Rectal smooth muscle tissue (tissue), 1 donor: ENCODE data around the gene RABGAP1L.
"Not testable (repeated sequence)": the region's sequence is repeated elsewhere in the genome, so short reads cannot be mapped to it uniquely, and the experiment has no call there.

ENCODE experiments used
- H3K27ac ChIP-seq: one replicate; pipeline ENCODE4 v1.7.0; 2013; ENCODE audit warnings: low read depth, low read length, inconsistent platforms
- H3K27me3 ChIP-seq: one replicate; pipeline ENCODE4 v1.7.0; 2013; ENCODE audit warnings: low read length; ENCODE audit not compliant: control insufficient read depth, insufficient read depth
- H3K36me3 ChIP-seq: one replicate; pipeline ENCODE4 v1.7.0; 2013; ENCODE audit warnings: low read length; ENCODE audit not compliant: control insufficient read depth, insufficient read depth
- H3K4me1 ChIP-seq: one replicate; pipeline ENCODE4 v1.7.0; 2013; ENCODE audit warnings: low read length; ENCODE audit not compliant: control insufficient read depth, insufficient read depth
- H3K4me3 ChIP-seq: one replicate; pipeline ENCODE4 v1.7.0; 2013; ENCODE audit warnings: low read length
- H3K9ac ChIP-seq: one replicate; pipeline ENCODE4 v1.7.0; 2013; ENCODE audit warnings: low read length

Gene RABGAP1L

DNA sequence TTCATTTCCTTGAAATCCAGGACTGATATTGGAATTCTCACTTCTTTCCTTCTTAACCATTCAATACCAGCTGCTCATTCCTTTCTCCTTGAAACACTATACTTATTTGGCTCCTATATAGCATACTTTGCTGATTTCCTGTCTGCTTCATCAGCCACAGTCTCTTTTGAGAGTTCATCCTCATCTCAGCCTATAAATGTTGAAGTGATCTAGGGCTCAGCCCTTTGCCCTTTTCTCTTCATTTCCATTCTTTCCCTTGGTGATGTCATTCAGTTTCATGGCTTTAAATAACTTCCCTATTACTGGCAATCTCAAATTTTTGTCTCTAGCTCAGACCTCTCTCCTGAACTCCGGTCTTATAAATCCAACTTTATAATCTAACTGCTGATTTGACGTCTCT is 24.1 kb upstream of the RABGAP1L start:
- Histone ChIP-seq H3K27ac (no peak overlapping the region), H3K9ac (no peak overlapping the region), H3K27me3 (no peaks in the 10 kb centered on the region), H3K4me3 (no peak overlapping the region), H3K4me1 (no peaks in the 10 kb centered on the region), H3K36me3 (no peaks in the 10 kb centered on the region)

DNA sequence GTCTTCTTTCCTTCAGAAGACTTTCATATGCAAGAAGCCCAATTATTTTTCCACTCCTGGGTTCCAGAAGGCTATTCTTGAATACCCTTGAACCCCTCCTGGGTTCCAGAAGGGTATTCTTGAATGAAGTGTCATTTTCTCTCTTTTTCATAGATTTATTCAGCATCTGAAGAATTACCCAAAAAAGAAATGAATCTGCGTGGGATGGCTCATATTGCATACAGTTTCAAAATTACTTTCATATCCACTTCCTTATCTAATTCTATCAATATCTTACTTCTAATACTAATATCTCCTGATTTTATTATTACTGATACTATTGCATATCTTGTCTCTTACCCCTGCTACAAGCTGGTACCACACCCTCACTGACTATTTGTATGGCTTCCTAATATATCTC is 22.6 kb upstream of the RABGAP1L start:
- H3K36me3 ChIP-seq = no peaks in the 10 kb centered on the region

DNA sequence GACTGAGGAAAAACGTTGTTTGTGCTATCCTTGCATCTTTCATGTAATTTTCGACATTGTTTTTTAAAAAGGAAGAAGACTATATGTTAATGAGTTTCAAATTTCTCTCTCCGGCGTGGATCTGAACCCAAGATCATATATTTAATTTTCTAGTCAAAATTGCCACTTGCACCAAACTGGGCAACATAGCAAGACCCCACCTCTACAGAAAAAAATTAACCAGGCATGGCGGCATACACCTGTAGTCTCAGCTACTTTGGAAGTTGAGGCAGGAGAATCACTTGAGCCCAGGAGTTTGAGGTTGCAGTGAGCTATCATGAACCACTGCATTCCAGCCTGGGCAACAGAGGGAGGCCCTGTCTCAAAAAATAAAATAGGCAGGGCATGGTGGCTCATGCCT is 16.5 kb upstream of the RABGAP1L start:
- H3K9ac ChIP-seq = no peak overlapping the region
- H3K4me1 ChIP-seq = no peaks in the 10 kb centered on the region
- H3K36me3 ChIP-seq = no peaks in the 10 kb centered on the region
- no peak overlapping the region for H3K27ac ChIP-seq
- no peaks in the 10 kb centered on the region for H3K27me3 ChIP-seq
- no peak overlapping the region for H3K4me3 ChIP-seq

More for the DNA sequence above, 22.6 kb upstream of the RABGAP1L start:
- Histone ChIP-seq H3K4me1 (no peaks in the 10 kb centered on the region), H3K9ac (no peak overlapping the region), H3K27me3 (no peaks in the 10 kb centered on the region), H3K4me3 (no peak overlapping the region), H3K27ac (no peak overlapping the region)

DNA sequence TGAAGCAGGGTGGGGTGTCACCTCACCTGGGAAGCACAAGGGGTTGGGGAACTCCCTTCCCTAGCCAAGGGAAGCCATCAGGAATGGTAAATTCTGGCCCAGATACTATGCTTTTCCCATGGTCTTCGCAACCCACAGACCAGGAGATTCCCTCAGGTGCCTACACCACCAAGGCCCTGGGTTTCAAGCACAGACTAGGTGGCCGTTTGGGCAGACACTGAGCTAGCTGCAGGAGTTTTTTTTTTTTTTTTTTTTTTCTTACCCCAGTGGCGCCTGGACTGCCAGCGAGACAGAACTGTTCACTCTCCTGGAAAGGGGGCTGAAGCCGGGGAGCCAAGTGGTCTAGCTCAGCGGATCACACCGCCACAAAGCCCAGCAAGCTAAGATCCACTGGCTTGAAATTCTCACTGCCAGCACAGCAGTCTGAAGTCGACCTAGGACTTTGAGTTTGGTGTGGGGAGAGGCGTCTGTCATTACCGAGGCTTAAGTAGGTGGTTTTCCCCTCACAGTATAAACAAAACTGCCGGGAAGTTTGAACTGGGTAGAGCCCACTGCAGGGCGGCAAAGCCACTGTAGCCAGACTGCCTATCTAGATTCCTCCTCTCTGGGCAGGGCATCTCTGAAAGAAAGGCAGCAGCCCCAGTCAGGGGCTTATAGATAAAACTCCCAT is 15.5 kb upstream of the RABGAP1L start:
- not testable (repeated sequence) for H3K9ac ChIP-seq, H3K27me3 ChIP-seq, H3K4me1 ChIP-seq, H3K4me3 ChIP-seq, H3K27ac ChIP-seq, H3K36me3 ChIP-seq

DNA sequence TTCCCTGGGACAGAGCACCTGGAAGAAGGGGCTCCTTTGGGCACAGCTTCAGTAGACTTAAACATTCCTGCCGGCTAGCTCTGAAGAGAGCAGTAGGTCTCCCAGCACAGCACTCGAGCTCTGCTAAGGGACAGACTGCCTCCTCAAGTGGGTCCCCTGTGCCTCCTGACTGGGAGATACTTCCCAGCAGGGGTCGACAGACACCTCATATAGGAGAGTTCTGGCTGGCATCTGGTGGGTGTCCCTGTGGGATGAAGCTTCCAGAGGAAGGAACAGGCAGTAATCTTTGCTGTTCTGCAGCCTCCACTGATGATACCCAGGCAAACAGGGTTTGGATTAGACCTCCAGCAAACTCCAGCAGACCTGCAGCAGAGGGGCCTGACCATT is 14.9 kb upstream of the RABGAP1L start:
- not testable (repeated sequence) for H3K9ac ChIP-seq, H3K4me1 ChIP-seq, H3K27ac ChIP-seq, H3K4me3 ChIP-seq, H3K36me3 ChIP-seq, H3K27me3 ChIP-seq

DNA sequence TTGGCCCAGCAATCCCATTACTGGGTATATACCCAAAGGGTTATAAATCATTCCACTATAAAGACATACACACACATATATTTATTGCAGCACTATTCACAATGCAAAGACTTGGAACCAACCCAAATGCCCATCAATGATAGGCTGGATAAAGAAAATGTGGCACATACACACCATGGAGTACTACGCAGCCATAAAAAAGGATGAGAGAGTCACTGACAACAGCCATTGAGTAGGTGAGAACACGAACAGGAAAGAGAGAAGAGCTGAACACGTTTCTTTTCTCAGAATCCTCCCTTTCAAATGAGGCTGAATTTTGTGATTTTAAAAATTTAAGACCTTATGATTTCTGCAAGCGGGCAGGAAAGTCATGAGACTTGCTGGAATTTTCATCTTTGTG is 10.1 kb upstream of the RABGAP1L start:
- H3K9ac ChIP-seq = no peak overlapping the region
- no peaks in the 10 kb centered on the region for H3K27me3 ChIP-seq
- no peaks in the 10 kb centered on the region for H3K4me1 ChIP-seq
- no peaks in the 10 kb centered on the region for H3K36me3 ChIP-seq
- no peak overlapping the region for H3K4me3 ChIP-seq
- no peak overlapping the region for H3K27ac ChIP-seq

DNA sequence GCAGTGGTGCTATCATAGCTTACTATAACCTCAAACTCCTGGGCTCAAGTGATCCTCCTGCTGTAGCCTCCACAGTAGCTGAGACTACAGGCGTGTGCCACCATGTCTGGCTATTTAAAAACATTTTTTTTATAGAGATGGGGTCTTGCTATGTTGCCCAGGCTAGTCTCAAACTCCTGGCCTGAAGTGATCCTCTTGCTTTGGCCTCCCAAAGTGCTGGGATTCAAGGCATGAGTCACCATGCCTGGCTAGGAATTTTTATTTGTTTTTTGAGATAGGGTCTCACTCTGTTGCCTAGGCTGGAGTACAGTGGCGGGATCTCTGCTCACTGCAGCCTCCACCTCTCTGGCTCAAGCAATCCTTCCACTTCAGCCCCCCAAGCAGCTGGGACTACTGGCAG is 8.8 kb upstream of the RABGAP1L start:
- Histone ChIP-seq H3K27me3 (no peaks in the 10 kb centered on the region), H3K4me1 (no peaks in the 10 kb centered on the region), H3K27ac (no peak overlapping the region), H3K4me3 (no peak overlapping the region), H3K36me3 (no peaks in the 10 kb centered on the region), H3K9ac (no peak overlapping the region)

DNA sequence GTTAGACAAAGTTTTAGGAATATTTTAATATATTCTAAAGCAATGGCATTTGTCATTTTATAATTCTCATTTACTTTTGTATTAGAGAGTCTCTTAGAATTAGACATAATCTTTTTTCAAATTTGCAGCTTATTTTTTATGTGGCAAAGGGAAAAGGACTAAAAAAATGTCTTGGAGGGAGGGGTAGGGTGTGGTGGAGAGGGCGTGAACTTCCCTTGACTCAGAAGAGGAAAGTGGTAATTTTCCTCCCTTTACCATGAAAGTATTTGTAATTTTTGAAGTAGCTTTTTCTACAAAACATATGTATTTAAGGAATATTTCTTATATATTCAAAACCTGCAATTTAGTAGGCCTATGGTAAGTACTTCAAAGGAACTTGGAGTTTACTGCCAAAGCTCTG is 6.9 kb upstream of the RABGAP1L start:
- no peaks in the 10 kb centered on the region for H3K4me1 ChIP-seq
- no peak overlapping the region for H3K9ac ChIP-seq
- H3K27me3 ChIP-seq = no peaks in the 10 kb centered on the region
- no peaks in the 10 kb centered on the region for H3K36me3 ChIP-seq
- no peak overlapping the region for H3K27ac ChIP-seq
- no peak overlapping the region for H3K4me3 ChIP-seq

DNA sequence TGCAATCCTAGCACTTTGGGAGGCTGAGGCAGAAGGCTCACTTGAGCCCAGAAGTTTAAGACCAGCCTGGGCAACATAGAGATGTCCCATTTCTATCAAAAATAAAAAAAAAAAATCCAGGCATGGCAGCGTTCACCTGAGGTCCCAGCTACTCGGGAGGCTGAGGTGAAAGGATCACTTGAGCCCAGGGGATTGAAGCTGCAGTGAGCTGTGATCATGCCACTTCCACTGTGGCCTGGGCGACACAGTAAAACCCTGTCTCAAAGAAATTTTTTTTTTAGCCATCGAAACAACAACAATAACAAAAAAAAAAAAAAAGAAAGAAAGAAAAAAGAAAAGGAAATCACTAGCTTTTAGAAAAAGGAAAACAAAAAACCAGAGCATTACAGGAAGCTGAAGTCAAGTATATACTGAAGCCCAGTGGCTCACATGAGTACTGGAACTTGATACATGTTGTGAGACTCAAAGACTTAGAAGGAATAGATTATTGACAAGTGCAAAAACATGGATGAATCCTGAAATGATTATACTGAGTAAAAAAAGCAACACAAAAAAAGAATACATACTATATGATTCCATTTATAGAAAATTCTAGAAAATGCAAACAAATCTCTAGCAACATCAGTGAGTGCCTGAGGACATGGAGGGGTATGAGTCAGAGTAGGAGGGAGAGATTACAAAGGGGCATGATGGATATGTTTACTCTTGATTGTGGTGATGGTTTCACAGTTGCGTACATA is 6.1 kb upstream of the RABGAP1L start:
- no peaks in the 10 kb centered on the region for H3K27me3 ChIP-seq
- no peaks in the 10 kb centered on the region for H3K4me1 ChIP-seq
- H3K9ac ChIP-seq = no peak overlapping the region
- no peak overlapping the region for H3K4me3 ChIP-seq
- no peak overlapping the region for H3K27ac ChIP-seq
- no peaks in the 10 kb centered on the region for H3K36me3 ChIP-seq

DNA sequence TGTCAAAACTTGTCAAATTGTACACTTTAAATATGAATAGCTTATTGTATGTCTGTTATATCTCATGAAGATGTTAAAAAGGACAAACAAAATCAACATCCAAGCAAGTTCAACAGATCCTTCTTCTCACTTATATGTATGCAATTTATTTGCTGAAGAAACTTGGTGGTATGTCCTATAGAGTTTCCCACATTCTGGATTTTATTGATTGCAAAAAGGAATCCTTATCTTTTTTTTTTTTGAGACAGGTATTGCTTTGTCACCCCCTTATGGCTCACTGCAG is 5.6 kb upstream of the RABGAP1L start:
- no peaks in the 10 kb centered on the region for H3K27me3 ChIP-seq
- no peaks in the 10 kb centered on the region for H3K36me3 ChIP-seq
- no peak overlapping the region for H3K9ac ChIP-seq
- H3K4me3 ChIP-seq = no peak overlapping the region
- H3K4me1 ChIP-seq = no peaks in the 10 kb centered on the region
- H3K27ac ChIP-seq = no peak overlapping the region

DNA sequence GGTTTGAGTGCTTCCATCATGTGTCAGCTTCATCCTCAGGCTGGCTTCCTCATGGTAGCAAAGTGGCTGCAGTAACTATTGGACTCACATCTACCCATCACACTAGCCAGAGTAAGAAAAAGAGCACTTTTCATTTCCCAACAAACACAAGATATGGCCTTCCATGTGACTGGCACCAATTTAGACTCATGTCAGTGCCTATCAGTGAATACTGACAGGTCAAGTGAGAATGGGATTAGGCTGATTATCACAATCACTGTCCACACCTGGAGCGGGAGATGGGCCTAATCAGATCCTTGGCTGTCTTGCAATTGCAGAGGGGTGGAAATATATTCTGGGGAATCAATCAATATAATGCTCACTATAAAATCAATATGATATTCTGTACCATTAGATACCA is 2.9 kb upstream of the RABGAP1L start:
- H3K4me1 ChIP-seq = no peaks in the 10 kb centered on the region
- H3K4me3 ChIP-seq = no peak overlapping the region
- H3K36me3 ChIP-seq = no peaks in the 10 kb centered on the region
- H3K27ac ChIP-seq = no peak overlapping the region
- no peak overlapping the region for H3K9ac ChIP-seq
- no peaks in the 10 kb centered on the region for H3K27me3 ChIP-seq

DNA sequence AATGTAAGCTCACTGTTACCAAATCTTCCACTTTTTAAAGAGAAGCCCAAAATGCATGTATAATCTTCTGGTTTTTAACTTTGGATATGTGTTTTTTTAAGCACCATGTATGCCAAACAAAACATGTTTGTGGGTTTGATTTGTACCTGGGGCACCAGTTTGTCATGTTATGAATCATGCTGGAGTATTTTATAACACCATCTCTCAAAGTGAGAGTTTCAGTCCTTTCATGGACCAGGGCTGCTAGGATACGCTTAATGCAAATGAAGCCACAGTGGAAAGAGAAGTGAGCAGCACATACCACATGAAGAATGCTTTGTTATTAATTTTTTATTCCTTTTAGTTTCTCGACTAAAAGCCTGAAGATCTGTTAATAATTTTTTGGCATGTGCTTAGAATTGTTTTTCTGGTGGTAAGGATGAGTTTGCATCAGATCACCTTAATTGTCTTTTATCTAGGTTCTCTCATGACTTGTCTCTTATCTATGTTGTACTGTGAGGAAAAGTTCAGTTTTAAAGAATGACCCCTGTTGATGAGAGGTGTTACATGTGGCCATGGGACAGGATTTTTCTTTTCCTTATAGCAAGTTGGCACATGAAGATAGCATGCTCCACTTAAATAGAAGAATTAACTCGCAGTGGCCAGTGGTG is 2.0 kb upstream of the RABGAP1L start:
- Histone ChIP-seq H3K36me3 (no peaks in the 10 kb centered on the region), H3K4me3 (no peak overlapping the region), H3K4me1 (no peaks in the 10 kb centered on the region), H3K27me3 (no peaks in the 10 kb centered on the region), H3K9ac (no peak overlapping the region), H3K27ac (no peak overlapping the region)

DNA sequence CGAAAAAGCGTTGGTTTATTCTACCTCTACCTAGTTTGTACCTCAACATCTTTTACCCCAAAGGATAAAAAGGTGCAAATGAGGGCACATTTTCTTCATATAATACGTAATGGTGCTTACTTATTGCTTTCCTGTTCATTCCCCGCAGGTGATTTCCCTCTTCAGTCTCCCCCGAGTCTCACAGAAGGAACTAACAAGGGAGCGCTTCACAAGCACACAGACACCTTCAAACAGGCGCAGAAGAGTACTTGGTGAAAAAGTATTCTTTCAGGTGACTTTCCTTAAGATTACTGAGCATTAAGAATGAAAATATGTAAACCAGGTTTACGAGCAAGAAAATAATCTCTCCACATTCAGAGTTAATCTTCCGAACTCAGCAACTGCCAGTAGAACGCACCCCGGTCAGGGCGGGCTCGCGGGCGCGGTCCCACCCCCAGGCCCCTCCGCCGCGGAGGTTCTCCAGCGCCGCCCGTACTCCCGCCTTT is 511 bp upstream of the RABGAP1L start:
- Histone ChIP-seq H3K27ac (peak overlapping the region; percentile 58), H3K9ac (peak overlapping the region; percentile 58), H3K4me1 (no peaks in the 10 kb centered on the region)

More for the DNA sequence above, 511 bp upstream of the RABGAP1L start:
- H3K36me3 ChIP-seq = no peaks in the 10 kb centered on the region
- H3K27me3 ChIP-seq = no peaks in the 10 kb centered on the region
- H3K4me3 ChIP-seq = peak overlapping the region; percentile 64
